ENCODE data around the gene EN1.

The EN1 gene

GRCh38 chr2:118842661-118843482 is 4.6 kb downstream of the EN1 start:
- no peak for DNase-seq

GRCh38 chr2:118841828-118842461 is 5.5 kb downstream of the EN1 start:
- no peak for DNase-seq

GRCh38 chr2:118841450-118841827 is 6.0 kb downstream of the EN1 start:
- DNase-seq, result no peak

GRCh38 chr2:118838741-118839455 is 8.6 kb downstream of the EN1 start:
- no peak for DNase-seq

- DNase-seq, result no peak
Measured at GRCh38 chr2:118837621-118838020, 9.8 kb downstream of the EN1 start.

GRCh38 chr2:118837067-118837466 is 10.4 kb downstream of the EN1 start:
- DNase-seq, result no peak

- DNase-seq, result no peak
Measured at GRCh38 chr2:118836411-118836930, 11.0 kb downstream of the EN1 start.

- no peak for DNase-seq
Measured at GRCh38 chr2:118835746-118836410, 11.6 kb downstream of the EN1 start.

- no peak for DNase-seq
Measured at GRCh38 chr2:118834901-118835745, 12.3 kb downstream of the EN1 start.

GRCh38 chr2:118834440-118834810 is 13.0 kb downstream of the EN1 start:
- no peak for DNase-seq

- no peak for DNase-seq
Measured at GRCh38 chr2:118833716-118834439, 13.6 kb downstream of the EN1 start.

GRCh38 chr2:118832791-118833715 is 14.4 kb downstream of the EN1 start:
- DNase-seq, result no peak

- no peak for DNase-seq
Measured at GRCh38 chr2:118832071-118832790, 15.2 kb downstream of the EN1 start.

GRCh38 chr2:118830881-118831280 is 16.6 kb downstream of the EN1 start:
- DNase-seq, result no peak

GRCh38 chr2:118830118-118830517 is 17.3 kb downstream of the EN1 start:
- no peak for DNase-seq

GRCh38 chr2:118826093-118826492 is 21.4 kb downstream of the EN1 start:
- no peak for DNase-seq

- DNase-seq, result no peak
Measured at GRCh38 chr2:118823633-118824032, 23.8 kb downstream of the EN1 start.

- no peak for DNase-seq
Measured at GRCh38 chr2:118822572-118822971, 24.9 kb downstream of the EN1 start.

GRCh38 chr2:118822015-118822414 is 25.4 kb downstream of the EN1 start:
- no peak for DNase-seq

- no peak for DNase-seq
Measured at GRCh38 chr2:118817469-118817868, 30.0 kb downstream of the EN1 start.

Measured in 8988T (cell line).